ENCODE results near the gene TSHZ3. TPM values are rescaled to one million over a fixed set of nuclear protein-coding genes. Genes with fewer than 3 reads are reported as not detected.

TSHZ3 gene
- total RNA-seq, 1 experiment from 2014 or later, result 3.2 TPM

GRCh38 chr19:31249217-31249616, 100.0 kb downstream of the TSHZ3 start:
- no peaks in the 10 kb centered on the region for H3K27me3 ChIP-seq (ENCODE audit: insufficient read depth, low read length)
- H3K9me3 Mint-ChIP-seq, result no peaks in the 10 kb centered on the region
- H4K5ac ChIP-seq (ENCODE audit: insufficient read length, low read depth, low read length), result no peak overlapping the region
- no peaks in the 10 kb centered on the region for H3K79me1 ChIP-seq (ENCODE audit: insufficient read depth, low read depth, low read length, poor library complexity, severe bottlenecking)
- TF ChIP-seq, protein P1, sequence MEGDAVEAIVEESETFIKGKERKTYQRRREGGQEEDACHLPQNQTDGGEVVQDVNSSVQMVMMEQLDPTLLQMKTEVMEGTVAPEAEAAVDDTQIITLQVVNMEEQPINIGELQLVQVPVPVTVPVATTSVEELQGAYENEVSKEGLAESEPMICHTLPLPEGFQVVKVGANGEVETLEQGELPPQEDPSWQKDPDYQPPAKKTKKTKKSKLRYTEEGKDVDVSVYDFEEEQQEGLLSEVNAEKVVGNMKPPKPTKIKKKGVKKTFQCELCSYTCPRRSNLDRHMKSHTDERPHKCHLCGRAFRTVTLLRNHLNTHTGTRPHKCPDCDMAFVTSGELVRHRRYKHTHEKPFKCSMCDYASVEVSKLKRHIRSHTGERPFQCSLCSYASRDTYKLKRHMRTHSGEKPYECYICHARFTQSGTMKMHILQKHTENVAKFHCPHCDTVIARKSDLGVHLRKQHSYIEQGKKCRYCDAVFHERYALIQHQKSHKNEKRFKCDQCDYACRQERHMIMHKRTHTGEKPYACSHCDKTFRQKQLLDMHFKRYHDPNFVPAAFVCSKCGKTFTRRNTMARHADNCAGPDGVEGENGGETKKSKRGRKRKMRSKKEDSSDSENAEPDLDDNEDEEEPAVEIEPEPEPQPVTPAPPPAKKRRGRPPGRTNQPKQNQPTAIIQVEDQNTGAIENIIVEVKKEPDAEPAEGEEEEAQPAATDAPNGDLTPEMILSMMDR (conservative IDR thresholded peaks at IDR 0.05), result no peak
- no peak overlapping the region for H3K4me2 ChIP-seq (ENCODE audit: insufficient read depth, insufficient read length, low read length)
- H3K27ac ChIP-seq (ENCODE audit: insufficient read length, low read depth, low read length), result no peak overlapping the region
- H2AFZ ChIP-seq (ENCODE audit: low read length), result no peak overlapping the region
- H2BK5ac ChIP-seq (ENCODE audit: insufficient read length, low read length), result no peak overlapping the region
- no peaks in the 10 kb centered on the region for H3K79me2 ChIP-seq (ENCODE audit: insufficient read depth, low read length)
- no peaks in the 10 kb centered on the region for H3K36me3 Mint-ChIP-seq (ENCODE audit: insufficient read depth in 1 of 3, low read depth in 3 of 3)
- H2BK15ac ChIP-seq (ENCODE audit: low read depth, low read length), result no peak overlapping the region
- H4K8ac ChIP-seq (replicated peaks; ENCODE audit: insufficient read length, low read depth, low read length), result no peak overlapping the region
- H3K23me2 ChIP-seq (ENCODE audit: insufficient read length, low read depth, low read length, poor library complexity, severe bottlenecking), result no peaks in the 10 kb centered on the region
- no peak overlapping the region for H3K4ac ChIP-seq (ENCODE audit: low read depth, low read length)
- no peak overlapping the region for H2AK5ac ChIP-seq (ENCODE audit: insufficient read length, low read length)
- H2BK20ac ChIP-seq (ENCODE audit: low read depth, low read length, poor library complexity, severe bottlenecking), result no peak overlapping the region
- no peak overlapping the region for H4K91ac ChIP-seq (ENCODE audit: insufficient read length, low read depth, low read length)
- H3K27ac Mint-ChIP-seq, result no peak overlapping the region; a peak in 1 of 7 replicates
- peaks cover 5 to 6% of the 10 kb centered on the region in 2 experiments; a peak in 1 of 4 replicates for H3K4me1 Mint-ChIP-seq
- no peak overlapping the region for H3T11ph ChIP-seq (ENCODE audit: low read length)
- no peak overlapping the region for H3K23ac ChIP-seq (ENCODE audit: insufficient read length, low read depth, low read length)
- H3K27me3 Mint-ChIP-seq (ENCODE audit: low read depth), result no peaks in the 10 kb centered on the region; the same call in 1 of the 2 replicates
- no peak overlapping the region for H2BK120ac ChIP-seq (ENCODE audit: low read depth, low read length, poor library complexity, severe bottlenecking)
- H3K56ac ChIP-seq (ENCODE audit: insufficient read length, low read depth, low read length), result no peak overlapping the region
- WGBS (ENCODE audit: extremely low coverage, insufficient read length, low lambda C conversion rate), result no CpG with 5 or more reads among the region's 9 CpGs
- H3K4me1 ChIP-seq (ENCODE audit: insufficient read depth, low read length), result no peaks in the 10 kb centered on the region; the same call in 1 of the 2 replicates
- H3K4me3 Mint-ChIP-seq, result no peak overlapping the region
- H3K9me3 ChIP-seq (ENCODE audit: control insufficient read depth, low read depth, low read length), result no peaks in the 10 kb centered on the region
- no peak overlapping the region for H2BK12ac ChIP-seq (ENCODE audit: insufficient read length, low read depth, low read length)
- H3K14ac ChIP-seq (ENCODE audit: insufficient read depth, low read length), result no peak overlapping the region
- no peak for DNase-seq
- H4K20me1 ChIP-seq (ENCODE audit: control insufficient read depth, insufficient read depth, insufficient read length), result no peaks in the 10 kb centered on the region
- H3K9ac ChIP-seq (ENCODE audit: extremely low read depth, insufficient read length, low read length), result no peak overlapping the region
- H3K18ac ChIP-seq (ENCODE audit: insufficient read length, low read depth, low read length), result no peak overlapping the region
